MM.1S (cell line): Measurements from ENCODE around the gene PI4KA.

Experiments used
- EZH2 ChIP-seq: fragments of 300-600 bp; sonication (generic); optimal IDR thresholded peaks from 2 replicates; pipeline ENCODE3; 2017; ENCODE audit warnings: low read depth, mild to moderate bottlenecking, antibody characterized with exemption, low read length, mixed read lengths
- EZH2phosphoT487 ChIP-seq: fragments of 300-600 bp; sonication (generic); IDR thresholded peaks from 2 replicates; pipeline ENCODE4 v1.6.1; 2018; ENCODE audit warnings: antibody characterized with exemption, low read length
- TF ChIP-seq, protein P1 (sequence below): fragments of 300-600 bp; sonication (generic); IDR thresholded peaks from 2 replicates; pipeline ENCODE4 v1.5.1; 2016; ENCODE audit warnings: antibody characterized with exemption, low read length, mixed read lengths

DNA sequence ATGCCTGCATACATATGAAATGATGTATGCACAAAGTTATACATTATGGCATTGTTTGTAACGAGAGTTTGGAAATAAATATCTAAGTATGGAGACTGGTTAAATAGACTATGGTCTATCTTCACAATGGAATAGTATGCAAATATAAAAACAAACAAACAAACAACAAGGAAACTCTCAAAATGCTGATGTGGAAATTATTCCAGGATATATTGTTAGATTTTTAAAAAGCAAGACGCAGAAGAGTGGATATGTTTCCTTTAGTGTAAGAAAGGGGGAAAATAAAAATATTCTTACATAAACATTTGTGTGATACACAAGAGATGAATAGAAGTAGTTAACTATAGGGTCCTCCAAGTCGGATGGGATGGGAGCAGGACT is 47.8 kb upstream of the PI4KA start:
- TF ChIP-seq EZH2 (no peak), EZH2phosphoT487 (no peak)
- TF ChIP-seq, protein P1, sequence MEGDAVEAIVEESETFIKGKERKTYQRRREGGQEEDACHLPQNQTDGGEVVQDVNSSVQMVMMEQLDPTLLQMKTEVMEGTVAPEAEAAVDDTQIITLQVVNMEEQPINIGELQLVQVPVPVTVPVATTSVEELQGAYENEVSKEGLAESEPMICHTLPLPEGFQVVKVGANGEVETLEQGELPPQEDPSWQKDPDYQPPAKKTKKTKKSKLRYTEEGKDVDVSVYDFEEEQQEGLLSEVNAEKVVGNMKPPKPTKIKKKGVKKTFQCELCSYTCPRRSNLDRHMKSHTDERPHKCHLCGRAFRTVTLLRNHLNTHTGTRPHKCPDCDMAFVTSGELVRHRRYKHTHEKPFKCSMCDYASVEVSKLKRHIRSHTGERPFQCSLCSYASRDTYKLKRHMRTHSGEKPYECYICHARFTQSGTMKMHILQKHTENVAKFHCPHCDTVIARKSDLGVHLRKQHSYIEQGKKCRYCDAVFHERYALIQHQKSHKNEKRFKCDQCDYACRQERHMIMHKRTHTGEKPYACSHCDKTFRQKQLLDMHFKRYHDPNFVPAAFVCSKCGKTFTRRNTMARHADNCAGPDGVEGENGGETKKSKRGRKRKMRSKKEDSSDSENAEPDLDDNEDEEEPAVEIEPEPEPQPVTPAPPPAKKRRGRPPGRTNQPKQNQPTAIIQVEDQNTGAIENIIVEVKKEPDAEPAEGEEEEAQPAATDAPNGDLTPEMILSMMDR, result no peak
